NCI-H2196 (cell line): Measurements from ENCODE around the gene RASL10B.
"Not testable (repeated sequence)": the region's sequence is repeated elsewhere in the genome, so short reads cannot be mapped to it uniquely, and the experiment has no call there.

ENCODE experiments used
- DNase-seq: peaks from one replicate; lab custom pipeline; 2025; ENCODE audit not compliant: unreplicated experiment; lab: John Stamatoyannopoulos, UW

RASL10B gene

GRCh38 chr17:35731239-35731916, at the start of gene RASL10B:
TSS of gene RASL10B (plus strand) at chr17:35731639. CDS start at chr17:35735185, 3,546 bp downstream.
- DNase-seq = peak; percentile 0

GRCh38 chr17:35683591-35683990, 47.8 kb upstream of the RASL10B start:
- DNase-seq = no peak

- DNase-seq = no peak
Measured at GRCh38 chr17:35684055-35684802, 47.2 kb upstream of the RASL10B start.

GRCh38 chr17:35692512-35693210, 38.8 kb upstream of the RASL10B start:
- DNase-seq = no peak

- no peak for DNase-seq
Measured at GRCh38 chr17:35693662-35694061, 37.8 kb upstream of the RASL10B start.

GRCh38 chr17:35694906-35695305, 36.5 kb upstream of the RASL10B start:
- DNase-seq = no peak

- no peak for DNase-seq
Measured at GRCh38 chr17:35695613-35696012, 35.8 kb upstream of the RASL10B start.

GRCh38 chr17:35698800-35699199, 32.6 kb upstream of the RASL10B start:
- no peak for DNase-seq

GRCh38 chr17:35700150-35700549, 31.3 kb upstream of the RASL10B start:
- no peak for DNase-seq

GRCh38 chr17:35701491-35701890, 29.9 kb upstream of the RASL10B start:
- DNase-seq = no peak

GRCh38 chr17:35703308-35703707, 28.1 kb upstream of the RASL10B start:
- DNase-seq = not testable (repeated sequence)

GRCh38 chr17:35705230-35705629, 26.2 kb upstream of the RASL10B start:
- DNase-seq = no peak

- DNase-seq = no peak
Measured at GRCh38 chr17:35705705-35706104, 25.7 kb upstream of the RASL10B start.

GRCh38 chr17:35708149-35708548, 23.3 kb upstream of the RASL10B start:
- no peak for DNase-seq

- DNase-seq = no peak
Measured at GRCh38 chr17:35708951-35709350, 22.5 kb upstream of the RASL10B start.

- no peak for DNase-seq
Measured at GRCh38 chr17:35709874-35710273, 21.6 kb upstream of the RASL10B start.

- no peak for DNase-seq
Measured at GRCh38 chr17:35710950-35711349, 20.5 kb upstream of the RASL10B start.

GRCh38 chr17:35713069-35713728, 18.2 kb upstream of the RASL10B start:
- no peak for DNase-seq

GRCh38 chr17:35714988-35715387, 16.5 kb upstream of the RASL10B start:
- no peak for DNase-seq

GRCh38 chr17:35715416-35715815, 16.0 kb upstream of the RASL10B start:
- no peak for DNase-seq

- no peak for DNase-seq
Measured at GRCh38 chr17:35716173-35716572, 15.3 kb upstream of the RASL10B start.
